Uterus (tissue), 2 donors: ENCODE measurements around the gene C22orf31.

ENCODE experiments used
- CTCF ChIP-seq, 4 experiments: fragments of 200-600 bp in 2 of 4; fragments of 450-650 bp in 2 of 4; sonication (generic) in 2 of 4; IDR thresholded peaks; one replicate each; pipeline ENCODE4 v1.5.1; 2016 to 2019; ENCODE audit warnings: antibody characterized with exemption in 4 of 4, mild to moderate bottlenecking in 2 of 4, moderate library complexity in 1 of 4
- POLR2A ChIP-seq, 2 donors: fragments of 450-650 bp; IDR thresholded peaks; one replicate each; pipeline ENCODE4 v1.6.1; 2016; ENCODE audit warnings: antibody characterized with exemption in 2 of 2, mild to moderate bottlenecking in 1 of 2, moderate library complexity in 1 of 2

GRCh38 chr22:29060251-29060869 is 1.3 kb downstream of the C22orf31 start:
- TF ChIP-seq CTCF (IDR thresholded peaks at IDR 0.05) (no peak), POLR2A (IDR thresholded peaks at IDR 0.05) (no peak)
